VCaP (cell line): ENCODE measurements around the gene BCL2L1.
"Not testable (repeated sequence)": the region's sequence is repeated elsewhere in the genome, so short reads cannot be mapped to it uniquely, and the experiment has no call there.

Experiments
- H3K27ac ChIP-seq: fragments of 450-650 bp; 2 replicates; pipeline ENCODE4 v1.5.1; 2017
- TF ChIP-seq, protein P1 (sequence below): fragments of 450-650 bp; conservative IDR thresholded peaks from 2 replicates; pipeline ENCODE4 v1.5.1; 2017; ENCODE audit warnings: mild to moderate bottlenecking, moderate library complexity

Gene BCL2L1

DNA sequence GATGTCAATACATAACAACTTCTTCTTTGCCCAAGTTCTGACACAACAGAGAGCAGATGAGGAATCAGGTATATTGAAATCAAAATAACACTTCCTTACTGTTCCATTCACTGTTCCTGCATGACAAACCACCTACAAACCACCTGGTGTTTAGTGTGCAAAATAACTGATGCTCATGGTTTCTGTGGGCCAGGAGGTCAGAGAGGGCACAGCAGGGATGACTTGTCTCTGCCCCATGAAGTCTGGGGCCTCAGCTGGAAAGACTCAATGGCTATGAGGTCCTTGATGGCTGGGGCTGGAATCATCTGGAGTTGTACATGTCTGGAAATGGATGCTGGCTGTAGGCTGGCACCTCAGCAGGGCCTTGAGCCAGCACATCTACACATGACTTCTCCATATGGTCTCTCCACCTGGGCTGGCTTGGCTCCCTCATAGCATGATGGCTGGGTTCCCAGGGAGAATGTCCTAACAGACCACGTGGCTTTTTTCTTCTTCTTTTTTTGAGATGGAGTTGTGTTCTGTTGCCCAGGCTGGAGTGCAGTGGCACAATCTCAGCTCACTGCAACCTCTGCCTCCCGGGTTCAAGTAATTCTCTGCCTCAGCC is 92.4 kb downstream of the BCL2L1 start:
- TF ChIP-seq, protein P1, sequence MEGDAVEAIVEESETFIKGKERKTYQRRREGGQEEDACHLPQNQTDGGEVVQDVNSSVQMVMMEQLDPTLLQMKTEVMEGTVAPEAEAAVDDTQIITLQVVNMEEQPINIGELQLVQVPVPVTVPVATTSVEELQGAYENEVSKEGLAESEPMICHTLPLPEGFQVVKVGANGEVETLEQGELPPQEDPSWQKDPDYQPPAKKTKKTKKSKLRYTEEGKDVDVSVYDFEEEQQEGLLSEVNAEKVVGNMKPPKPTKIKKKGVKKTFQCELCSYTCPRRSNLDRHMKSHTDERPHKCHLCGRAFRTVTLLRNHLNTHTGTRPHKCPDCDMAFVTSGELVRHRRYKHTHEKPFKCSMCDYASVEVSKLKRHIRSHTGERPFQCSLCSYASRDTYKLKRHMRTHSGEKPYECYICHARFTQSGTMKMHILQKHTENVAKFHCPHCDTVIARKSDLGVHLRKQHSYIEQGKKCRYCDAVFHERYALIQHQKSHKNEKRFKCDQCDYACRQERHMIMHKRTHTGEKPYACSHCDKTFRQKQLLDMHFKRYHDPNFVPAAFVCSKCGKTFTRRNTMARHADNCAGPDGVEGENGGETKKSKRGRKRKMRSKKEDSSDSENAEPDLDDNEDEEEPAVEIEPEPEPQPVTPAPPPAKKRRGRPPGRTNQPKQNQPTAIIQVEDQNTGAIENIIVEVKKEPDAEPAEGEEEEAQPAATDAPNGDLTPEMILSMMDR: no peak
- no peak overlapping the region for H3K27ac ChIP-seq

DNA sequence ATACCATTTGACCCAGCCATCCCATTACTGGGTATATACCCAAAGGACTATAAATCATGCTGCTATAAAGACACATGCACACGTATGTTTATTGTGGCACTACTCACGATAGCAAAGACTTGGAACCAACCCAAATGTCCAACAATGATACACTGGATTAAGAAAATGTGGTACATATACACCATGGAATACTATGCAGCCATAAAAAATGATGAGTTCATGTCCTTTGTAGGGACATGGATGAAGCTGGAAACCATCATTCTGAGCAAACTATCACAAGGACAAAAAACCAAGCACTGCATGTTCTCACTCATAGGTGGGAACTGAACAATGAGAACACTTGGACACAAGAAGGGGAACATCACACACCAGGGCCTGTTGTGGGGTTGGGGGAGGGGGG is 94.6 kb downstream of the BCL2L1 start:
- not testable (repeated sequence) for H3K27ac ChIP-seq

DNA sequence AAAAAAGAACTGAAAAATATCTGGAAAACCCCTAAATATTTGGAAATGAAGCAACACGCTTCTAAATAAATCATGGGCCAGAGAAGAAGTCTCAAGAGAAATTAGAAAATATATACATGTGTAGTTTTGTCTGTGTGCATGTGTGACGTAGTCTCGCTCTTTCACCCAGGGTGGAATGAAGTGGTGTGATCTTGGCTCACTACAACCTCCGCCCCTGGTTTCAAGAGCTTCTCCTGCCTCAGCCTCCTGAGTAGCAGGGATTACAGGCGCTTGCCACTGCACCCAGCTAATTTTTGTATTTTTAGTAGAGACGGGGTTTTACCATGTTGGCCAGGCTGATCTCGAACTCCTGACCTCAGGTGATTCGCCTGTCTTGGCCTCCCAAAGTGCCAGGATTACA is 96.1 kb downstream of the BCL2L1 start:
- not testable (repeated sequence) for H3K27ac ChIP-seq

DNA sequence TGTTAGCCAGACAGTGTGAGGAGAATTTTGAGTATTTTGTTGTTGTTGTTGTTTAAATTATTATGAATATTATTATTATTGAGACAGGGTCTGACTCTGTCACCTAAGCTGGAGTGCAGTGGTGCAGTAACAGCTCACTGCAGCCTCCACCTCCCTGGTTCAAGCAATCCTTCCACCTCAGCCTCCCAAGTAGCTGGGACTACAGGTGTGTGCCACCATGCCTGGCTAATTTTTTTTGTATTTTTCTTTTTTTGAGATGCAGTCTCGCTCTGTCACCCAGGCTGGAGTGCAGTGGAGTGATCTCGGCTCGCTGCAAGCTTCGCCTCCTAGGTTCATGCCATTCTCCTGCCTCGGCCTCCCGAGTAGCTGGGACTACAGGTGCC is 99.6 kb downstream of the BCL2L1 start:
- H3K27ac ChIP-seq: peak overlapping the region; percentile 69

DNA sequence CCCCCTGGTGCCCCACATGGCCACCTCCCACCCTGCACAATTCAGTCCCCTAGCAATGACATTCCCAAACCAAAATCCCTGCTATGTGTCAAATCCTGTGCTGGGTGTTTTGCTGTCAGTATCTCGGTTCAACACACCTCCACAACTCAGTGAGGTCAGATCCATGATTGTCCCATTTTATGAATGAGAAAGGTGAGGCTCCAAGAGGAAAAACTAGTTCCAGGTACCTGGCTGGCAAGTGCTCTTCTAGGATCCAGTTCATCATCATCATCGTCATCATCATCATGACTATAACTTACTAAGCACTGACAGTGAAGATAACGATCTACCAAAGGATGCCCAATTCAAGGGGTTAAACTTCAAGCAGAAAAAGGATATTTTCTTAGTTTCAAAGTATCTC is 102.4 kb downstream of the BCL2L1 start:
- TF ChIP-seq, protein P1: no peak

DNA sequence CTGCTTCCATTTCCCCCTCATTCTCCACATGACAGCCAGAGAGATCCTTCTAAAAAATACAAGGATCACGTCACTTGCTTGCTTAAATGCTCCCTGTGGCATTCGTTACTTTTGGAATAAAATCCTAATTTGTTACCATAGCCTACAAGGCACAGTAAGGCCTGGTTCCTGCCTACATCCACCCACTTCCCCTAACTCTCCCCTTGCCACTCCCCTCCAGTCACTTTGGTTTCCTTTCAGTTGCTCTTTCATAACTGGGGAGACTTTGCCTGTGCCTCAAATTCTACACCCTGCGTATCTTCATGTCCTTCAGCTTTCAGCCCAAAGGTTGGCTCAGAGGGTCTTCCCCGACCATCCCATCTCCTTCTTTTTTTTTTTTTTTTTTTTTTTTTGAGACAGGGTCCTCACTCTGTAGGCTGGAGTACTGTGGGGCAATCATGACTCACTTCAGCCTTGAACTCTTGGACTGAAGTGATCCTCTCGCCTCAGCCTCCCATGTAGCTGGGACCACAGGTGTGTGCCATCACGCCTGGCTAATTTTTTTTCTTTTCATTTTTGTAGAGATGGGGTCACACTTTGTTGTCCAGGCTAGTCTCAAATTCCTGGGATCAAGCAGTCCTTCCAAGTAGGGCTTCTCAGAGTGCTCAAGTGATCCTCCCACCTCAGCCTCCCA is 105.1 kb downstream of the BCL2L1 start:
- H3K27ac ChIP-seq: no peak overlapping the region
- TF ChIP-seq, protein P1: no peak

More for the DNA sequence above, 102.4 kb downstream of the BCL2L1 start:
- no peak overlapping the region for H3K27ac ChIP-seq

DNA sequence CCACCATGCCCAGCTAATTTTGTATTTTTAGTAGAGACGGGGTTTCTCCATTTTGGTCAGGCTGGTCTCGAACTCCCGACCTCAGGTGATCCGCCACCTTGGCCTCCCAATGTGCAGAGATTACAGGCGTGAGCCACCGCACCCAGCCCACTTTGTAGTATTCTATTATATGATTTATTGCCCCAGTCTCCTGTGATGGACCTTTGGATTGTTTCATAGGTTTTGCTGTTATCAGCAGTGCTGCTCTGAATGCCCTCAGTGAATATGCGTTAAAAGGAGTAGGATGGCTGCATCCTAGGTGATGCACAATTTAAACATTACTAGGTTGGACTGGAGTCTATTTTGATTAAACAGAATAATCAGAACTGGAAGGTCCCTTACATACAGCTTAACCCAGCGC is 107.3 kb downstream of the BCL2L1 start:
- TF ChIP-seq, protein P1: no peak
- H3K27ac ChIP-seq: no peak overlapping the region
